IMR-90 (cell line): Measurements from ENCODE around the gene IGSF8. TPM values are rescaled to one million over a fixed set of nuclear protein-coding genes. Genes with fewer than 3 reads are reported as not detected.
A peak's percentile ranks its signal among the peaks of the same experiment; 100 is the strongest.

Experiments
- ATAC-seq: fragments of 200-7000 bp; cut with Tn5 transposase; 2 replicates; pipeline ENCODE4 v1.9.1; 2020; ENCODE audit warnings: low read depth, mild to moderate bottlenecking, moderate library complexity
- BruUV-seq: library from RNA; stranded (reverse); fragments of 400-500 nt; replicated peaks from 2 replicates; lab custom pipeline; 2021; lab: Mats Ljungman, UMichigan
- CTCF ChIA-PET: fragments of 300-600 bp; formaldehyde crosslinking; extraction: SDS; loops from one replicate; lab custom pipeline; 2021; ENCODE audit warnings: antibody characterized with exemption; lab: Yijun Ruan, JAX
- POLR2A ChIA-PET: fragments of 300-600 bp; sonication (Branson Sonifier 250); formaldehyde crosslinking; loops from one replicate; lab custom pipeline; 2022; ENCODE audit warnings: antibody characterized with exemption; ENCODE audit not compliant: unreplicated experiment; lab: Charles Lee
- DNase-seq: peaks from one replicate; pipeline ENCODE4 v3.0.0; 2013
- H2AFZ ChIP-seq: replicated peaks from 2 replicates; pipeline ENCODE3; 2013; ENCODE audit warnings: low read length, mild to moderate bottlenecking; ENCODE audit not compliant: poor library complexity
- H2AK5ac ChIP-seq: 2 replicates; pipeline ENCODE4 v1.6.1; 2013; ENCODE audit warnings: low read depth, low read length, inconsistent platforms
- H2AK9ac ChIP-seq: replicated peaks from 2 replicates; pipeline ENCODE3; 2013; ENCODE audit warnings: mild to moderate bottlenecking, low read depth, low read length, moderate library complexity; ENCODE audit not compliant: poor library complexity
- H2BK120ac ChIP-seq: 2 replicates; pipeline ENCODE4 v1.6.1; 2013; ENCODE audit warnings: low read depth, low read length, inconsistent platforms
- H2BK15ac ChIP-seq: 3 replicates; pipeline ENCODE4 v1.6.1; 2013; ENCODE audit warnings: low read depth, low read length, inconsistent platforms
- H2BK20ac ChIP-seq: 2 replicates; pipeline ENCODE4 v1.6.1; 2013; ENCODE audit warnings: low read depth, mild to moderate bottlenecking, inconsistent platforms, low read length, moderate library complexity
- H2BK5ac ChIP-seq: 2 replicates; pipeline ENCODE4 v1.6.1; 2013; ENCODE audit warnings: mild to moderate bottlenecking, low read depth, low read length, inconsistent platforms; ENCODE audit not compliant: poor library complexity, severe bottlenecking
- H3K14ac ChIP-seq: replicated peaks from 2 replicates; pipeline ENCODE4 v1.6.1; 2013; ENCODE audit warnings: low read depth, low read length, inconsistent platforms
- H3K18ac ChIP-seq: 2 replicates; pipeline ENCODE4 v1.6.1; 2013; ENCODE audit warnings: low read depth, low read length, control low read depth
- H3K23ac ChIP-seq: 2 replicates; pipeline ENCODE4 v1.6.1; 2013; ENCODE audit warnings: low read depth, low read length, inconsistent platforms
- H3K27ac ChIP-seq: 2 replicates; pipeline ENCODE4 v1.5.1; 2013; ENCODE audit warnings: mild to moderate bottlenecking, control low read depth, low read length; ENCODE audit not compliant: insufficient read depth
- H3K27me3 ChIP-seq: 2 replicates; pipeline ENCODE4 v1.6.1; 2013; ENCODE audit warnings: low read length; ENCODE audit not compliant: control insufficient read depth, insufficient read depth
- H3K36me3 ChIP-seq: 2 replicates; pipeline ENCODE4 v1.6.1; 2013; ENCODE audit warnings: low read length, mixed read lengths; ENCODE audit not compliant: control insufficient read depth, insufficient read depth
- H3K4ac ChIP-seq: 2 replicates; pipeline ENCODE4 v1.6.1; 2013; ENCODE audit warnings: low read depth, low read length, inconsistent platforms
- H3K4me1 ChIP-seq: 2 replicates; pipeline ENCODE4 v1.6.1; 2013; ENCODE audit warnings: low read length, mixed read lengths; ENCODE audit not compliant: control insufficient read depth, insufficient read depth
- H3K4me2 ChIP-seq: 2 replicates; pipeline ENCODE4 v1.6.1; 2013; ENCODE audit warnings: low read depth, mild to moderate bottlenecking, control low read depth, low read length, moderate library complexity
- H3K4me3 ChIP-seq: 2 replicates; pipeline ENCODE4 v1.5.1; 2013; ENCODE audit warnings: low read depth, mild to moderate bottlenecking, control low read depth, low read length, moderate library complexity; ENCODE audit not compliant: insufficient read depth
- H3K56ac ChIP-seq: 2 replicates; pipeline ENCODE4 v1.6.1; 2013; ENCODE audit warnings: low read length, inconsistent platforms; ENCODE audit not compliant: insufficient read depth; ENCODE audit errors: extremely low read depth
- H3K79me1 ChIP-seq, 2 experiments: 2 replicates each; pipeline ENCODE4 v1.6.1; 2013; ENCODE audit warnings: low read length in 2 of 2, inconsistent platforms in 1 of 2, low read depth in 1 of 2
- H3K9ac ChIP-seq: 2 replicates; pipeline ENCODE4 v1.6.1; 2013; ENCODE audit warnings: low read depth, low read length, control low read depth
- H3K9me1 ChIP-seq: 2 replicates; pipeline ENCODE4 v1.6.1; 2013; ENCODE audit warnings: low read length, inconsistent platforms; ENCODE audit not compliant: insufficient read depth
- H3K9me3 ChIP-seq: 2 replicates; pipeline ENCODE4 v1.6.1; 2013; ENCODE audit warnings: low read length; ENCODE audit not compliant: control insufficient read depth, insufficient read depth
- H4K20me1 ChIP-seq: 2 replicates; pipeline ENCODE4 v1.6.1; 2013; ENCODE audit warnings: low read length, inconsistent platforms; ENCODE audit not compliant: insufficient read depth
- H4K5ac ChIP-seq: 2 replicates; pipeline ENCODE4 v1.6.1; 2013; ENCODE audit warnings: mild to moderate bottlenecking, low read depth, low read length, control low read depth
- H4K8ac ChIP-seq, 2 experiments: 2 replicates each; pipeline ENCODE4 v1.6.1; 2013; ENCODE audit warnings: low read depth in 2 of 2, low read length in 2 of 2, control low read depth in 1 of 2, inconsistent platforms in 1 of 2
- H4K91ac ChIP-seq: 2 replicates; pipeline ENCODE4 v1.6.1; 2013; ENCODE audit warnings: low read depth, low read length, inconsistent platforms; ENCODE audit not compliant: insufficient read depth
- CHD1 ChIP-seq: IDR thresholded peaks from 2 replicates; pipeline ENCODE4 v1.6.1; 2012; ENCODE audit warnings: low read depth, low read length, improper control_type of control experiment
- MAZ ChIP-seq: IDR thresholded peaks from 2 replicates; pipeline ENCODE4 v1.6.1; 2012; ENCODE audit warnings: low read depth, mild to moderate bottlenecking, low read length, improper control_type of control experiment, moderate library complexity, borderline replicate concordance
- SMC3 ChIP-seq: fragments of 150-350 bp; IDR thresholded peaks from 2 replicates; pipeline ENCODE4 v1.6.1; 2016; ENCODE audit warnings: low read depth, mild to moderate bottlenecking, antibody characterized with exemption, low read length, moderate library complexity
- WGBS, 2 experiments: methylation state at CpG; one replicate each; pipeline versions ENCODE4 v1.1.5 to v1.1.7; 2013; ENCODE audit warnings: missing lambda C conversion rate in 2 of 2; ENCODE audit not compliant: insufficient read length in 1 of 2; ENCODE audit errors: extremely low coverage in 2 of 2; 5-methylcytosine and 5-hydroxymethylcytosine counted together
- dilution Hi-C: fragments of 300-500 bp; cut with HindIII; formaldehyde crosslinking; loops from one replicate; pipeline ENCODE4 v1.14.3; 2018; ENCODE audit warnings: low sequenced_read_pairs; ENCODE audit not compliant: unreplicated experiment
- in situ Hi-C: fragments of 300-500 bp; cut with MboI; formaldehyde crosslinking; loops from 3 replicates; pipeline ENCODE4 v1.14.3; 2019; ENCODE audit warnings: low sequenced_read_pairs, inconsistent platforms, mixed read lengths
- intact Hi-C: fragments of 100-400 bp; cut with micrococcal nuclease; formaldehyde crosslinking; loops from 2 replicates; pipeline ENCODE4 v1.10.0; 2022
- polyA plus RNA-seq, 3 experiments: library from polyadenylated mRNA; depleted of rRNA; stranded (reverse); fragments of >200 nt; gene quantifications; 2 replicates each; pipeline ENCODE4 v1.2.3, GENCODE V29; 2012; ENCODE audit warnings: low replicate concordance in 1 of 3
- total RNA-seq: library from RNA; depleted of rRNA; stranded (reverse); fragments of >200 nt; gene quantifications from 2 replicates; pipeline ENCODE4 v1.2.3, GENCODE V29; 2012
- TF ChIP-seq, protein P1 (sequence below): conservative IDR thresholded peaks from 2 replicates; pipeline ENCODE4 v1.5.1; 2012; ENCODE audit warnings: mild to moderate bottlenecking, low read depth, low read length, improper control_type of control experiment

The IGSF8 gene
- total and polyA plus RNA-seq, 2 of the 4 experiments (the other 2 are of a cell fraction), result 8.8 to 25.2 TPM

DNA sequence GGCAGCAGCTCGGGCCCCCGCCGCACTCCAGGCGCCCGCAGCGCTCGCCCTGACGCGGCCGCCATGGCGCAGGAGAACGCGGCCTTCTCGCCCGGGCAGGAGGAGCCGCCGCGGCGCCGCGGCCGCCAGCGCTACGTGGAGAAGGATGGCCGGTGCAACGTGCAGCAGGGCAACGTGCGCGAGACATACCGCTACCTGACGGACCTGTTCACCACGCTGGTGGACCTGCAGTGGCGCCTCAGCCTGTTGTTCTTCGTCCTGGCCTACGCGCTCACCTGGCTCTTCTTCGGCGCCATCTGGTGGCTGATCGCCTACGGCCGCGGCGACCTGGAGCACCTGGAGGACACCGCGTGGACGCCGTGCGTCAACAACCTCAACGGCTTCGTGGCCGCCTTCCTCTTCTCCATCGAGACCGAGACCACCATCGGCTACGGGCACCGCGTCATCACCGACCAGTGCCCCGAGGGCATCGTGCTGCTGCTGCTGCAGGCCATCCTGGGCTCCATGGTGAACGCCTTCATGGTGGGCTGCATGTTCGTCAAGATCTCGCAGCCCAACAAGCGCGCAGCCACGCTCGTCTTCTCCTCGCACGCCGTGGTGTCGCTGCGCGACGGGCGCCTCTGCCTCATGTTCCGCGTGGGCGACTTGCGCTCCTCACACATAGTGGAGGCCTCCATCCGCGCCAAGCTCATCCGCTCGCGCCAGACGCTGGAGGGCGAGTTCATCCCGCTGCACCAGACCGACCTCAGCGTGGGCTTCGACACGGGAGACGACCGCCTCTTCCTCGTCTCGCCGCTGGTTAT lies 14.2 kb downstream of the IGSF8 start:
- H3K9me3 ChIP-seq, result no peaks in the 10 kb centered on the region; the same call in none of the 2 replicates
- H4K5ac ChIP-seq, result no peak overlapping the region
- no peak for DNase-seq
- H3K9ac ChIP-seq, result no peak overlapping the region
- no peak overlapping the region for H2BK5ac ChIP-seq
- H3K23ac ChIP-seq, result no peak overlapping the region
- no TSS peak for BruUV-seq
- H2AK9ac ChIP-seq, result peak overlapping the region; percentile 28
- intact Hi-C loops (no loop called here), in situ Hi-C loops (no loop called here), dilution Hi-C loops (no loop called here)
- peak overlapping the region; percentile 89 for H2AFZ ChIP-seq
- POLR2A ChIA-PET, result no interaction called here
- 24% methylated on average over 79 of the region's 96 CpGs; no CpG with 5 or more reads in 1 of the 2 experiments for WGBS, 2 experiments
- no peaks in the 10 kb centered on the region for H3K79me1 ChIP-seq
- H2BK120ac ChIP-seq, result no peak overlapping the region
- H4K91ac ChIP-seq, result no peak overlapping the region
- no peak overlapping the region for H4K8ac ChIP-seq
- TF ChIP-seq, protein P1, sequence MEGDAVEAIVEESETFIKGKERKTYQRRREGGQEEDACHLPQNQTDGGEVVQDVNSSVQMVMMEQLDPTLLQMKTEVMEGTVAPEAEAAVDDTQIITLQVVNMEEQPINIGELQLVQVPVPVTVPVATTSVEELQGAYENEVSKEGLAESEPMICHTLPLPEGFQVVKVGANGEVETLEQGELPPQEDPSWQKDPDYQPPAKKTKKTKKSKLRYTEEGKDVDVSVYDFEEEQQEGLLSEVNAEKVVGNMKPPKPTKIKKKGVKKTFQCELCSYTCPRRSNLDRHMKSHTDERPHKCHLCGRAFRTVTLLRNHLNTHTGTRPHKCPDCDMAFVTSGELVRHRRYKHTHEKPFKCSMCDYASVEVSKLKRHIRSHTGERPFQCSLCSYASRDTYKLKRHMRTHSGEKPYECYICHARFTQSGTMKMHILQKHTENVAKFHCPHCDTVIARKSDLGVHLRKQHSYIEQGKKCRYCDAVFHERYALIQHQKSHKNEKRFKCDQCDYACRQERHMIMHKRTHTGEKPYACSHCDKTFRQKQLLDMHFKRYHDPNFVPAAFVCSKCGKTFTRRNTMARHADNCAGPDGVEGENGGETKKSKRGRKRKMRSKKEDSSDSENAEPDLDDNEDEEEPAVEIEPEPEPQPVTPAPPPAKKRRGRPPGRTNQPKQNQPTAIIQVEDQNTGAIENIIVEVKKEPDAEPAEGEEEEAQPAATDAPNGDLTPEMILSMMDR, result peak; percentile 47
- TF ChIP-seq MAZ (no peak), CHD1 (no peak), SMC3 (peak; percentile 24; the same call in 1 of the 2 replicates)
- no peak overlapping the region for H2BK20ac ChIP-seq
- peak overlapping the region; percentile 28 for H3K4me3 ChIP-seq
- no peaks in the 10 kb centered on the region for H3K9me1 ChIP-seq
- peaks cover 2% of the 10 kb centered on the region; the same call in 1 of the 2 replicates for H3K36me3 ChIP-seq
- no peak overlapping the region for H3K27ac ChIP-seq
- CTCF ChIA-PET, result interaction anchor here (1.0 to 2.1 kb wide), 2 partner anchors 11 to 292 kb away, joined by 3 to 12 read pairs; no protein-coding TSS in a partner anchor
- H3K4ac ChIP-seq, result no peak overlapping the region
- no peak overlapping the region for H3K18ac ChIP-seq
- peak overlapping the region; percentile 86 for H3K4me2 ChIP-seq
- no peaks in the 10 kb centered on the region for H4K20me1 ChIP-seq
- no peak overlapping the region for H2BK15ac ChIP-seq
- H3K4me1 ChIP-seq, result peaks cover 3% of the 10 kb centered on the region; the same call in 1 of the 2 replicates
- H2AK5ac ChIP-seq, result no peak overlapping the region; the same call in 1 of the 2 replicates
- no peak overlapping the region for H3K14ac ChIP-seq
- H3K56ac ChIP-seq, result no peak overlapping the region
- H3K27me3 ChIP-seq, result peaks cover 55% of the 10 kb centered on the region
- peak; percentile 42 for ATAC-seq
